MM.1S (cell line): ENCODE results near the gene STYXL1.

ENCODE experiments used
- DNase-seq: peaks from one replicate; pipeline ENCODE4 v3.0.0-alpha.2; 2015
- H2AFZ ChIP-seq: fragments of 300-600 bp; sonication (generic); 2 replicates; pipeline ENCODE4 v1.6.0; 2016; ENCODE audit warnings: antibody characterized with exemption, low read length
- H3F3A ChIP-seq: fragments of 300-600 bp; sonication (generic); 2 replicates; pipeline ENCODE4 v1.6.1; 2016; ENCODE audit warnings: mild to moderate bottlenecking, antibody characterized with exemption, low read length, moderate library complexity, mixed read lengths; ENCODE audit not compliant: insufficient read depth
- H3K27ac ChIP-seq: fragments of 300-600 bp; sonication (generic); 2 replicates; pipeline ENCODE4 v1.5.1; 2016; ENCODE audit warnings: mild to moderate bottlenecking, low read length
- H3K27me3 ChIP-seq: fragments of 300-600 bp; sonication (generic); replicated peaks from 2 replicates; pipeline ENCODE4 v1.6.0; 2016; ENCODE audit warnings: low read length; ENCODE audit not compliant: insufficient read depth
- H3K36me3 ChIP-seq: fragments of 300-600 bp; sonication (generic); replicated peaks from 2 replicates; pipeline ENCODE4 v1.6.1; 2016; ENCODE audit warnings: mild to moderate bottlenecking, low read length, mixed read lengths; ENCODE audit not compliant: insufficient read depth
- H3K4me1 ChIP-seq: fragments of 300-600 bp; sonication (generic); 2 replicates; pipeline ENCODE4 v1.6.1; 2016; ENCODE audit warnings: low read length, mixed read lengths
- H3K4me2 ChIP-seq: fragments of 300-600 bp; sonication (generic); 2 replicates; pipeline ENCODE4 v1.6.0; 2016; ENCODE audit warnings: low read depth, low read length
- H3K4me3 ChIP-seq: fragments of 300-600 bp; sonication (generic); 2 replicates; pipeline ENCODE4 v1.5.1; 2016; ENCODE audit warnings: low read length, mixed read lengths
- H3K79me2 ChIP-seq: fragments of 300-600 bp; sonication (generic); 2 replicates; pipeline ENCODE4 v1.6.1; 2016; ENCODE audit warnings: mixed run types, low read length, mixed read lengths
- H3K9ac ChIP-seq: fragments of 300-600 bp; sonication (generic); 2 replicates; pipeline ENCODE4 v1.6.1; 2016; ENCODE audit warnings: low read length, mixed read lengths
- H3K9me2 ChIP-seq: fragments of 300-600 bp; sonication (generic); replicated peaks from 2 replicates; pipeline ENCODE4 v1.6.1; 2016; ENCODE audit warnings: mild to moderate bottlenecking, low read length, mixed read lengths; ENCODE audit not compliant: insufficient read depth
- H3K9me3 ChIP-seq: fragments of 300-600 bp; sonication (generic); replicated peaks from 2 replicates; pipeline ENCODE4 v1.6.1; 2016; ENCODE audit warnings: mild to moderate bottlenecking, low read length, mixed read lengths; ENCODE audit not compliant: insufficient read depth
- H4K20me1 ChIP-seq: fragments of 300-600 bp; sonication (generic); 2 replicates; pipeline ENCODE4 v1.6.1; 2016; ENCODE audit warnings: mild to moderate bottlenecking, low read length, moderate library complexity, mixed read lengths; ENCODE audit not compliant: insufficient read depth
- EZH2 ChIP-seq: fragments of 300-600 bp; sonication (generic); optimal IDR thresholded peaks from 2 replicates; pipeline ENCODE3; 2017; ENCODE audit warnings: low read depth, mild to moderate bottlenecking, antibody characterized with exemption, low read length, mixed read lengths
- EZH2phosphoT487 ChIP-seq: fragments of 300-600 bp; sonication (generic); IDR thresholded peaks from 2 replicates; pipeline ENCODE4 v1.6.1; 2018; ENCODE audit warnings: antibody characterized with exemption, low read length
- TF ChIP-seq, protein P1 (sequence below): fragments of 300-600 bp; sonication (generic); IDR thresholded peaks from 2 replicates; pipeline ENCODE4 v1.5.1; 2016; ENCODE audit warnings: antibody characterized with exemption, low read length, mixed read lengths

Gene STYXL1

DNA sequence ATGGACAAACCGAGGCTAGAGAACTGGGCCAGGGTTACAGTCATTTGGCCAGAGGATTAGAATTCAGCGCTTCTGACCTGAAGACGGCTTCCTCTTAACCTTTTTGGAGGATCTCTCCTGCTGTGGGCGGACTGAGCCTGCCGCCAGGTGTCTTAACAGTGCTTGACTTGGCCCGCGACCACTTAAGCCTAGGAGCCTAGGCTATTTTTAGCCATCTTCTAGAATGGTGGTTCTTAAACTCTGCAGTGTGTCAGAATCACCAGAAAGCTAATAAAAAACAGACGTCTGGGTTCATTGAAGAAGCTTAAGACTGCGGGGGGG is 828 bp upstream of the STYXL1 start:
- no peaks in the 10 kb centered on the region; the same call in 1 of the 2 replicates for H3K36me3 ChIP-seq
- H3K4me2 ChIP-seq = peak overlapping the region; percentile 77
- peak; percentile 59 for DNase-seq
- peak overlapping the region; percentile 98 for H3K9ac ChIP-seq
- H3K79me2 ChIP-seq = peaks cover 81% of the 10 kb centered on the region
- peak overlapping the region; percentile 84 for H3K27ac ChIP-seq
- no peaks in the 10 kb centered on the region for H3K9me3 ChIP-seq
- no peaks in the 10 kb centered on the region for H3K27me3 ChIP-seq
- peak overlapping the region; percentile 92 for H2AFZ ChIP-seq
- H3F3A ChIP-seq = peaks cover 8% of the 10 kb centered on the region
- peak overlapping the region; percentile 99 for H3K4me3 ChIP-seq
- TF ChIP-seq EZH2 (no peak), EZH2phosphoT487 (no peak)
- TF ChIP-seq, protein P1, sequence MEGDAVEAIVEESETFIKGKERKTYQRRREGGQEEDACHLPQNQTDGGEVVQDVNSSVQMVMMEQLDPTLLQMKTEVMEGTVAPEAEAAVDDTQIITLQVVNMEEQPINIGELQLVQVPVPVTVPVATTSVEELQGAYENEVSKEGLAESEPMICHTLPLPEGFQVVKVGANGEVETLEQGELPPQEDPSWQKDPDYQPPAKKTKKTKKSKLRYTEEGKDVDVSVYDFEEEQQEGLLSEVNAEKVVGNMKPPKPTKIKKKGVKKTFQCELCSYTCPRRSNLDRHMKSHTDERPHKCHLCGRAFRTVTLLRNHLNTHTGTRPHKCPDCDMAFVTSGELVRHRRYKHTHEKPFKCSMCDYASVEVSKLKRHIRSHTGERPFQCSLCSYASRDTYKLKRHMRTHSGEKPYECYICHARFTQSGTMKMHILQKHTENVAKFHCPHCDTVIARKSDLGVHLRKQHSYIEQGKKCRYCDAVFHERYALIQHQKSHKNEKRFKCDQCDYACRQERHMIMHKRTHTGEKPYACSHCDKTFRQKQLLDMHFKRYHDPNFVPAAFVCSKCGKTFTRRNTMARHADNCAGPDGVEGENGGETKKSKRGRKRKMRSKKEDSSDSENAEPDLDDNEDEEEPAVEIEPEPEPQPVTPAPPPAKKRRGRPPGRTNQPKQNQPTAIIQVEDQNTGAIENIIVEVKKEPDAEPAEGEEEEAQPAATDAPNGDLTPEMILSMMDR = peak; percentile 19
- no peaks in the 10 kb centered on the region for H3K9me2 ChIP-seq
- H3K4me1 ChIP-seq = peaks cover 7% of the 10 kb centered on the region
- H4K20me1 ChIP-seq = no peaks in the 10 kb centered on the region

DNA sequence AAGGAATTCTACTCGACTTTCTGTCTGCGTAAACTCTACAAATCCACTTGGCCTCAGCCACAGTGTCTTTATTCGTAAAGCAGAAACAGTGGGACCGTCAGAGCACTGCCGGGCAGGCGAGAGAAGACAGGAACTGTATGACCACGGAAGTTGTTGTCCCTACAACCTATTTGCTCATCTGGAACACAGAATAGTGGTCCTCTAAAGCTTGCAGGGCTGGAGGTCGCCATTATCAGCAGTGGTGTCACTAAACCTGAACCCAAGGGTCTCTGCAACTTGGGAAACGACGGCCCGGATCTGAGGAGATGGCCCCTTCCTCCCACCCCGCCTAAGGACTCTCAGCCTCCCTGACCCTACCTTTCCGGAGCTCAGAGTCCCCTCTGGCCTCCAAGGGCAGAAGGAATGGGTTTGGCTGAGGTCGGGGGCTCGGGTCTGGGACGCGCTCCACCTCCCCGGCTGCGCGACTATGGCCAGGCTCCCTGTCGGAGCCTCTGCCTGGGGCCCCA is 442 bp downstream of the STYXL1 start:
- no peaks in the 10 kb centered on the region for H3K27me3 ChIP-seq
- DNase-seq = no peak
- peak overlapping the region; percentile 98 for H3K9ac ChIP-seq
- peak overlapping the region; percentile 99 for H3K4me3 ChIP-seq
- H3K9me3 ChIP-seq = no peaks in the 10 kb centered on the region
- H3K9me2 ChIP-seq = no peaks in the 10 kb centered on the region
- peak overlapping the region; percentile 92 for H2AFZ ChIP-seq
- no peaks in the 10 kb centered on the region for H3K36me3 ChIP-seq
- H4K20me1 ChIP-seq = no peaks in the 10 kb centered on the region
- H3K27ac ChIP-seq = peak overlapping the region; percentile 84; the same call in 1 of the 2 replicates
- TF ChIP-seq, protein P1 = no peak
- no peak for TF ChIP-seq EZH2phosphoT487
- TF ChIP-seq EZH2 = no peak
- H3F3A ChIP-seq = peaks cover 8% of the 10 kb centered on the region
- H3K4me2 ChIP-seq = peak overlapping the region; percentile 53
- peaks cover 69% of the 10 kb centered on the region for H3K79me2 ChIP-seq
- H3K4me1 ChIP-seq = peaks cover 7% of the 10 kb centered on the region

DNA sequence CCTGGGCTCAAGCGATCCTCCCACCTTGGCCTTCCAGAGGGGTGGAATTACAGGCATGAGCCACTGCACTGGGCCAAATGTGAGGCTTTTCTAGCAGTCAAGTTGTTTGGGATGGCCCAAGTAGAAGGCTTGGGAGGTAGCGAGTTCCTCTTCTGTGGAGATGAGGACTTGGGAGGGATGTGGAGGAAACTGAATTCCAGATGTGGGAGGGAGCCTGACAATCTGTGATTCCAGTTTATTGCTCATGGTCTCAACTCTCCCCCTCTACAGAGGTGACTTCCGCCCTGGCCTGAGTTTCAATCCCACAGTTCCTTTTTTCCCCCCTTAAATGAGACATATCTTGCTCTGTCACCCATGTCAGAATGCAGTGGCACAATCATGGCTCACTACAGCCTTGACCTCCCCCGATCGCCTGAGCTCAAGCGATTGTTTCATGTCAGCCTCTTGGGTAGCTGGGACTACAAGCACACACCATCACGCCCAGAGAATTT is 3.4 kb downstream of the STYXL1 start:
- H3K79me2 ChIP-seq = peaks cover 40% of the 10 kb centered on the region
- H3K9me3 ChIP-seq = no peaks in the 10 kb centered on the region
- H3K4me2 ChIP-seq = no peak overlapping the region
- H4K20me1 ChIP-seq = no peaks in the 10 kb centered on the region
- no peak overlapping the region for H3K27ac ChIP-seq
- no peak overlapping the region for H2AFZ ChIP-seq
- no peak for DNase-seq
- H3K9me2 ChIP-seq = no peaks in the 10 kb centered on the region
- H3K9ac ChIP-seq = no peak overlapping the region
- H3K27me3 ChIP-seq = no peaks in the 10 kb centered on the region
- TF ChIP-seq, protein P1 = no peak
- TF ChIP-seq EZH2 (no peak), EZH2phosphoT487 (no peak)
- no peaks in the 10 kb centered on the region for H3K36me3 ChIP-seq
- no peak overlapping the region for H3K4me3 ChIP-seq
- peaks cover 8% of the 10 kb centered on the region for H3F3A ChIP-seq
- H3K4me1 ChIP-seq = peaks cover 5% of the 10 kb centered on the region
